HG02571 (cell line): Measurements from ENCODE around the gene METTL25.

Source experiments
- ATAC-seq: cut with Tn5 transposase; IDR thresholded peaks from one replicate; pipeline ENCODE4 v1.9.1; 2021; ENCODE audit warnings: mild to moderate bottlenecking, moderate library complexity; ENCODE audit not compliant: unreplicated experiment

Gene METTL25

DNA sequence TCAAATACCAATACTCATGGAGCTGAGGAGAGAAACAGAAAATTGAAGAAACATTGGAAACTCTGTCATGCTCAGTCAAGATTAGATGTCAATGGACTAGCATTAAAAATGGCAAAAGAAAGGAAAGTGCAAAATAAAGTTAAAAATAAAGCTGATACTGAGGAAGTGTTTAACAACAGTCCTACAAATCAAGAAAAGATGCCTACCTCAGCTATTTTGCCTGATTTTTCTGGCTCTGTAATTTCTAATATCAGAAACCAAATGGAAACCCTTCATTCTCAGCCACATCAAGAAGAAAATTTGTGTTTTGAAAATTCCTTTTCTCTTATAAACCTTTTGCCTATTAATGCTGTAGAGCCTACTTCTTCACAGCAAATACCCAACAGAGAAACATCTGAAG is 40.5 kb downstream of the METTL25 start:
- no peak for ATAC-seq

GRCh38 chr12:82400819-82401218 is 42.5 kb downstream of the METTL25 start:
- ATAC-seq, result no peak

- no peak for ATAC-seq
Measured at GRCh38 chr12:82406651-82407050, 48.3 kb downstream of the METTL25 start.

DNA sequence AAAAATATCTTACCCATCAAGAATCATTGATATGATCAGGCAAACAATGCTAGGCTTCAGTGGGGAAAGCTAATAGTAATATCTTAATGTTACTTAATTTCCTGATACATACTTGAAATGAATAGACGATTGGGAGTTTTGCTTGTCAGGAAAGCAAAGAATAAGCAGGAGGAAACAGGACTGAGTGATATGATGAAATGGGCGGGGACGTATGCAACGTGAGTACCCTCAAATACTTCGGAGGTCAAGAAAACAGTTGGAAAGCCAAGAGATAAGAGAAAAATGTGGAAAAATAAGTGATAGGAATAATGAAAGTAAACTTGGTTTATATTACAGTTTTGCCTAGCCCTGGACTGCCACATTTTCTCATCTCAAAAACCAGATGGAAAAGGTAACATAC is 49.2 kb downstream of the METTL25 start:
- ATAC-seq, result no peak

GRCh38 chr12:82408844-82409243 is 50.5 kb downstream of the METTL25 start:
- ATAC-seq, result no peak

DNA sequence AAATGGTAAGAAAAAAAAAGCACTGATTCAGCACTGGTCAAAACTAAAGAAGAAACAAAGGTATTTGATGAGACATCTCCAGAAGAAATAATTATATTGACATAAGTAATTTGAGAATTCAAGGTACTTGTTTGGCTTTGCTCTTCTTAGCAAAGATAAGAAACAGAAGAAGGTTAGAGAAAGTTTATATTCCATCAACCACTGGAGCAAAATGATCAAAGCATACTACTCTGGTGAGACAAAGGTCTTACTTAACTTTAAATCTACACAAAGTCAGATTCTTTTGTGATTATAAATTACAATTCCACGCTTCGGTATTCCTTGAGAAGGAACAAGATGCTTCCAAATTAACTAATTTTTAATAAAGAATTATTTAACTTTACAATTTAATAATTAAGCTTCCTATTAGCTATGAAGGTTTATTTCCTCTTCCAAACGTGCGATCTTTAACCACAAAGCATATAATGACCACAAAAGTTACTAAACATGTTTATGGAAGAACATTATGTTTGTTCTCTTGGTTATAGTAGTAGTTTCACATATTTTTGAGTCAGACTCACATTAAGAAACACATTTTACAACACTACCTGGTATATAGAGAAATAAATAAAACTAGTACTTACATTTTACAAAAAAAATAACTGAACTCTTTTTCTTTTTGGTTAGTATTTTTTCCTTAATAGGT is 53.4 kb downstream of the METTL25 start:
- no peak for ATAC-seq

DNA sequence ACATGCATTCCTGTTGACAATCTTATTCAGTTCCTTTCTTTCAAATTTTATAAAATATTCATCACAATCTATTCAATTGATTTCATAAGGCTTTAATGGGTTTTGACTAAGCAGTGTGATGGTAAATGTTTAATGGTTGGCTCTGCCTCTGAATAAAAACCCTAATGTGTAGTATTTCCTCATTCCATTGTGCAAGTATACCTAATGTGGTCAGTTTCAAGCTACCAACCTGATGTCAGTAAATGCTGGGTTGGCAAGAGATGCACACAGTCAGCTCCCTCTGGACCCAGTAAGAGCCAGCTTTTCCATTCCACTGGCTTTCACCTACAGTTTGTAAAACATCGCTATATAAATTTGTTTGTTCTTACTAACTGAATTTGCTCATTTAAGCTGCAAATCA is 53.9 kb downstream of the METTL25 start:
- ATAC-seq, result no peak

DNA sequence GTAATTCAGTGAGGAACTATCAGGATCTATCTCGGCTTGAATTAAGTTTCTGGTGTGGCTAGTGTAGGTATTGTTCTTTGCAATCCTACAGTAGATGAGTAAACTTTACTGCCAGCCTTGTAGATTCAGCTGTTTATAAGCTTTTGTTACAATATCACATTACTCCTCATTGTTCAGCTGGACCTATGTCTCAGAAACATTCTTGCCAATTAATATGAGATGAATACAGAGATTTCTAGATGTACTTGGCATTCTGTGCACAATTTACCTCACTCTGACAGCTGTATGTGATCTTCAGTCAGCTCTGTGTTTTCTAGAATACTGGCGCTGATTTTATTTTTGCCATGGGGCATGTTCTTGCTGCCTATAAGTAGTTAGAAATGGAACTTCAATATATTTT is 55.7 kb downstream of the METTL25 start:
- ATAC-seq, result no peak

DNA sequence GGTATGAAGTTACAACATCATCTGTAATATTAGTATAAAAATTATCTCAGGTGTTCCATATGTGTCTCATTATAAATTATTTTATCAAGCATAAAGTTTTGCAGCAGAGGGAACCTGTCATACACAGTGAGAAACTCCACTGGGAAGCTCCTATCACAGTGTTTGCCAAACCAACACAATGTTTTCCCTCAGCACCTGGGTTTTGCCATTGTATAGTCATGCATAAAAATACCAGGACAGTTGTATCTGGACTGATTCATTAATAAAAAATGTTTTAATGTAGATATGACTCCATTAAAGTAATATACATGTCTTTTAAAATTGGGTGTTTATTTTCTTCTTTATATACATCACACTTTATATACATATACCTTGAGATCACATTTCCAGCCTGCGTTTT is 56.6 kb downstream of the METTL25 start:
- no peak for ATAC-seq

GRCh38 chr12:82415402-82415801 is 57.1 kb downstream of the METTL25 start:
- no peak for ATAC-seq

DNA sequence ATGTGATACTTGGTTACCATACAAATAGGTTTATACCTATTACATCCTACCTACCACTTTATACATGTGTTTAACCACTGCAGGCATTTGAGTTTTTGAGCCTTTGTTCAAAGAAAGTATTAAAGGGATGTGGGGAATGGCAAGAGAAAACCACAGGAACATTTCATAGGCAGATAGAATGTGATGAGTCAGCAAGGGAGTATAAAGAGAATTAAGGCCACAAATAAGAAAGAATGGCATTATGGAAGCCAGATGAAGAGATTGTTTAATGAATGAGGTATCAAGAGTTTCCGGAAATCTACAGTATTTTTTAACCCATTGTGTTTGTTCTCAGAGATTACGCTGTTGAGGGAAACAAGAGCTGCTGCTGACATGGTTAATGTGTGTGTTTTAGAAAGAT is 66.9 kb downstream of the METTL25 start:
- no peak for ATAC-seq

DNA sequence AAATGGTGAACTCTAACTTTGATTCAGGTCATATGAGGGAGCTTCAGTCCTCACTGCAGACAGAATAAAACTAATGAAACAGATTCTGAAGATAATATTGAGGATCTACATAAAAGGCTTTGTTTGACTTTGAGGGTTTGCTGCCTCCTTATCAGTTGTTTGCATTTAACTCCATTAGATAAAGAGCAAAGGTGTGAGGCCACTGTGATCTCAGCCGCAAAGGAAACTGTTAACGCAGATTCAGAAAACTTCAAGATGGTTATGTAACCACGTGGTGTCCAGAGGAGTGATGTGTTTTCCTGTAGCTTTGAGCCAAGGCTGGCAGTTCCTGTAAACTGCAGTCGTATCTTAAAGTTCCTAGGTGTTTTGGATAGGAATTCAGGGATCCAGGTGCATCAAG is 67.8 kb downstream of the METTL25 start:
- ATAC-seq, result no peak

GRCh38 chr12:82426586-82426985 is 68.3 kb downstream of the METTL25 start:
- ATAC-seq, result no peak

GRCh38 chr12:82430541-82431145 is 72.3 kb downstream of the METTL25 start:
- no peak for ATAC-seq

- ATAC-seq, result no peak
Measured at GRCh38 chr12:82434392-82434911, 76.1 kb downstream of the METTL25 start.

DNA sequence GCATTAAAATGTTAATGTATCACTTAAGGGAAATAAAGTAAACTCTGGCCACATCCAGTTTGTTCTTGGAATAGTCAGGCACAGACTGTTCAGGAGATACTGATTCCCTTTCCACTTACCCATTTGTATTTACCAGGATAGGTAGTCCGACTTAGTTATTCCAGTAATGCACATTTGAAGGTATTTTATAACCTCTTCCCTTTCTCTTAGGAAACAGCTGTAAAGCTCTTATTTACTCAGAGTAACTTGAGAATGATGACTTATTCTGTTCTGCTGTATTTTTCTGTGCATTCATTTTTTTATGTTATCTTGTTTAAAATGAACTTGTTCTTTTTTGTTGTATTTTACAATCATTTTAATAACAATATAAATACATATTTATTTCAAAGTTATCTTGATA is 78.0 kb downstream of the METTL25 start:
- no peak for ATAC-seq

GRCh38 chr12:82437744-82438143 is 79.4 kb downstream of the METTL25 start:
- ATAC-seq, result no peak

DNA sequence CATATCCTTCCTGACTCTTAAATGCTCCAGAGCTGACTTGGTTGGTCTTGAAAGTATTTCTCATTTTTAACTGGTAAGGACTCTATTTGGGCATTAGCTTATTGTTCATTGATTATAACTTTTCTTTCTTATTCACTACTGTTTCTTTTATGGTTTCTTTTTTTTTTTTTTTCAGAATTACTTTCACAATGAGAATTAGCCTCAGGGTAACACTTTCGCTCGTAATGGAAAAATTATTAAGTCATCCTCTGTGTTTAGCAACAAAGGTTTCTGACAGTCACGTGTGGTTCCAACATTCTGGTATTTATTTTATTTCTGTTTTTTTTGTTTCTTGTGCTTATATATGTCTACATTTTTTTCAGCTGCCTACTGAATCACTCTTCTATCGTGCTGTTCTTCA is 80.0 kb downstream of the METTL25 start:
- ATAC-seq, result no peak

- no peak for ATAC-seq
Measured at GRCh38 chr12:82440885-82441284, 82.6 kb downstream of the METTL25 start.

GRCh38 chr12:82448911-82449578 is 90.7 kb downstream of the METTL25 start:
- ATAC-seq, result no peak

DNA sequence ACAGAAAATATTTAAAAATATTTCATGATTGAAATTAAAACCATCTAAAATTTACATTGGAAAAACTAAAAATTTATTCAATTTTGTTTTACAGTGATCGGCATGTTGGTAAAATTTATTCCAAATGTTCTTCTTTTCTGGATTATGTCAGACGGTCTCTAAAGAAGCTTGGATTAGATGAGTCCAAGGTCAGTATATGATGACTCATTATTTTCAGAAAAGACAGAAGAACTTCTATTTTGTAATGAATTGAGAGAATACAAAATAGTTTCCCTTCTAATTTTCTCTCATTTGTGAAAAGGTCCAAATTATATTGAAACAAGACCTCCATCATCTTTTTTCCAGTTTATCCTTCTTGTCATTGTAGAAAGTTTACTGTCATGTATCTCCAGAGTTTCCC is 98.3 kb downstream of the METTL25 start:
- no peak for ATAC-seq

DNA sequence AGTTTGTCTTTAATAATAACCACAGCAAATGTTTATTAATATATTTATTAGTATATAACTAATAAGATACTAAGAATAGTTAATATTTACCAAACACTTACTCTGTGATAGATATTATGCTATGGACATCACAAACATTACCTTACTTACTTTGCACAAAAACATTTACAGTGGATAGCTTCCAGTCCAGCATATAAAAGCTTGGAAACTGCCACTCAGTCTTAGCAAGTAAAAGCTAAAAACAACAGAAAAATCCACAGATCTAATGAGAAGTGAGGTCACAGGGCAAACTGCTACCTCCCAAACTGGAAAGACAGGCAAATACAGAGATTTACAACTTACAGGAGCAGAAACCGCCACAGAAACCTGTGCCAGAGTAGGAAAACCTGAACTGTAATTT is 99.8 kb downstream of the METTL25 start:
- ATAC-seq, result no peak
